DMS153 treated with DMSO at 0.1 percent for 48 hours (cell line): ENCODE results near the gene LIPI.
"Not testable (repeated sequence)": the region's sequence is repeated elsewhere in the genome, so short reads cannot be mapped to it uniquely, and the experiment has no call there.

Source experiments
- DNase-seq: peaks from one replicate; lab custom pipeline; 2025; ENCODE audit not compliant: unreplicated experiment; lab: John Stamatoyannopoulos, UW

LIPI gene

DNA sequence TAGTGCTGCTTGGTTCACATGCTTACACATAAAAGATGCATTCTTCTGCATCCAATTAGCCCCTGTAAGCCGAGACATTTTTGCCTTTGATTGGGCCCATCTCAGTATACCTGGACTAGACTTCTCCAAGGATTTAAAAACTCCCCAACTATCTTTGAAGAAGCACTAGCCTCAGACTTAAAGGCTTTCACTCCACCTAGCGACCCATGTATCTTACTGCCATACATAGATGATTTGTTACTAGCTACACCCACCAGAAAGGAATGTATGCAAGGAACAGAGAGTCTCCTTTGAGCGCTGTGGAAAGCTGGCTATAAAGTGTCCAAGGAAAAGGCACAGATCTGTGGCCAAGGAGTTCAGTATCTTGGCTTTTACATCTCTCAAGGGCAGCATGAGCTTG lies 91.7 kb downstream of the LIPI start:
- DNase-seq: no peak

DNA sequence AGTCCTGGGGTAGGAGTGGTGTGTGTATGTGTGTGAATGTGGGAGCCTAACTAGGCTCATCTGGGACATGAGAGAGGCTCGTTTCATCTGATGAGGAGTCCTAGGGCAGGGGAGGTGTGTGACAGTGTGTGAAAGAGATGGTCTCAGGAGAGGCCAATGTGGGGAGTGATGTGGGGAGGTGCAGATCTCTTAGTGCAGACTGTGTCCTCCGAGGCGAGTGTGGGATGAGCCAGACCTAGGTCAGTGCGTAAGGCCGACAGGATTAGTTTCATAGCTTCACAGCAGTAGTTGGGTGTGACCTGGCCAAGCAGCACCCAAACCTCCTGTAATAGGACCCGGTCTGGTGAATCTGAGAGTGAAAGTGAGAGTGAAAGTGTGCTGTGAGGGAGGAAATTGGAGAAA lies 94.7 kb downstream of the LIPI start:
- no peak for DNase-seq

DNA sequence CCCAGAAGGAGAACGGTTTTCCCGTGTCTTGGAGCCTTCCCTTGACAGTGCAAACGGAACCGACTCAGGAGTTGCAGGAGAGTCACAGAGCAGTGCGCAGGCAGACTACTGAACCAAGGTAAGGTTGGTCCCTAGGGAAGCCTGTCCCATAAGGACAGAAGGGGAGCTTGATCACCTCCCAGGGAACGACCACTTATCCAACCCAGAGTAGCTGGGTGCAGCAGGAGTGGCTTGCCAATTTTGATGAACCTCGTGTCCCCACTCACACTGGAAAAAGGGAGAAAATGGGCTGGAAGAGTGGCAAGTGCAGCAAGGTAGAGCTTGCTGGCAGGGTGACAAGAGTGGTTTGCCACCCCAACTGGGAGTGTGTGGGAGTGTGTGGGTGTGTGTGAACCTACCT lies 95.1 kb downstream of the LIPI start:
- DNase-seq: no peak

DNA sequence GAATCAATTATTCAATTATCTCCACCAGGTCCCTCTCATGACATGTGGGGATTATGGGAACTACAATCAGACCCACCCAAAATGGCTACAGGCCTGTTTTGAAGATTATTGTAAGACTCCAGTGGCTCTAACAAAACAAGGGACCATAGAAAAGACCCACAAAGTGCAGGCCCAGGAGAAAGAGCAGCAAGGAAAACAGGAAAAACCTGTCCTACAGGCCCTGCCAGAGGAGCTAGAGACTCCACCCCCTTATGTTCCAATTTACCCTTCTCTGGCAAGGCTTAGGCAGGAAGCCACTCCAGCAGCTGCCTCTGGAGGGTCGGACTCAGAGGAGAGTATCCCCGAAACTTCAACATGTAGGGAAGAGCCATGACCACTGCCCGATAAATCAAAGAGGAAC lies 96.5 kb downstream of the LIPI start:
- DNase-seq: peak; percentile 11

DNA sequence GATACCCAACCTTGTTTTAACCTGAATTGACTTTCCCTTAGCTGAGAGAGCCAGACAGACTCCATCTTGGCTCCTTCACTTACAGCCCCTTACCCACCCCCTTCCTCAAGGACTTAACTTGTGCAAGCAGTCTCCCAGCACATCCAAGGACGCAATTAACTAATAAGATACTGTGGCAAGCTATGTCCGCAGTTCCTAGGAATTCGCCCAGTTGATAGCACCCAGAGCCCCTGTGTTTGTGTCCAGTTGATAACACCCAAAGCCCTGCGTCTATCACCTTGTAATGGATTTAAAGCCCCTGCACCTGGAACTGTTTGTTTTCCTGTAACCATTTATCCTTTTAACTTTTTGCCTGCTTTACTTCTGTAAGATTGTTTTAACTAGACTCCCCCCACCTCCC lies 106.2 kb downstream of the LIPI start:
- not testable (repeated sequence) for DNase-seq

DNA sequence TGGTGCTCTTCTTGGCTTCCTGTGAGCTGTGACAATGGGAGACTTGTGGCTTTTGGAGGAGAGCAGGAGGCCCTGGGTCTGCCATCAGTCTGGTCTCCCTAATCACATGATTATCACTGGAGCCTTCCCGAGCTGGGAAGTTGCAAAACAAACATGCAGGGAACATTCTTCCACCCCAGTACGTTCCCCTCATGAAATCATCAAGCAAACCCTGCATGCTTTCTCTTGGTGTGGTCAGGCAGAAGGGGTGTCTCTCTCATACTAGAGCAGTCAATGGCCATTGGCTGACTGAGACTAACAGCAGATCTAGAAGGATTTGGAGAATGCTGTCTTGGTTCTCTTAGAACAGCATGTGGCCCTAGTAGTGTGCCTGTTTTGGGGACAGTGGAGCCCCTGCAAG lies 111.2 kb downstream of the LIPI start:
- DNase-seq: no peak

DNA sequence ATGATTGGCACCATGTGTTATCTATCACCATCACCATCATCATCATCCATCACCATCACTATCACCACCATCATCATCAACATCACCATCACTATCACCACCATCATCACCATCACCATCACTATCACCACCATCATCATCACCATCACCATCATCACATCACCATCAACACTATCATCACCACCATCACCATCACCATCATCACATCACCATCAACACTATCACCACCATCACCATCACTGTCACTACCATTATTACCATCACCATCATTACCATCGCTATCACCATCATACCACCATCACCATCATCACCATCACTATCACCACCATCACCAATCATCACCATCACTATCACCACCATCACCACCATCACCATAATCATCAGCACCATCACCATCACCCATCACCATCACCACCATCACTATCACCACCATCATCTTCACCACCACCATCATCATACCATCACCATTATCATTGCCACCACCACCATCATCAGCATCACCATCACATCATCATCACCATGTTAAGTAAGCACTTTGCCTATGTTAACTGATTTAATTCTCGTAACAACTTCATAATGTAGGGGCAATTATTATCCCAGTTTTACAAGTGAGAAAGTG lies 112.8 kb downstream of the LIPI start:
- no peak for DNase-seq

DNA sequence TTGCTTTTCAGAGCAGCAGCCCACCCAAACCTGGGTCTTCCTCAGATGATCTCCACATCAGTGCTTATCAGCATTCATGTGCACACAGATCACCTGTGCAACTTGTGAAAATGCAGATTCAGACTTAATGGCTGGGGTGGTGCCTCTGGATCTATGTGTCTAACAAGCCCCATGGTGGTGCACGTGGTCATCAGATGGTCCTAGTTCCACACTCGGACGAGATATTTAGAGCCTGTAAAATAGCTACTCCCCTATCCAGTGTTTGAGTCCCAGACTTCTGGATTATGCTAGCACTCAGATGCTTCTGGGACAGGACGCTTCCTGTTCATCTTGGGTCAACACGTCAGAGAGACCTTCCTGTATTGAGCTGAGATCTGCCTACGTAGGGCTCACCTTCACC lies 114.2 kb downstream of the LIPI start:
- no peak for DNase-seq

DNA sequence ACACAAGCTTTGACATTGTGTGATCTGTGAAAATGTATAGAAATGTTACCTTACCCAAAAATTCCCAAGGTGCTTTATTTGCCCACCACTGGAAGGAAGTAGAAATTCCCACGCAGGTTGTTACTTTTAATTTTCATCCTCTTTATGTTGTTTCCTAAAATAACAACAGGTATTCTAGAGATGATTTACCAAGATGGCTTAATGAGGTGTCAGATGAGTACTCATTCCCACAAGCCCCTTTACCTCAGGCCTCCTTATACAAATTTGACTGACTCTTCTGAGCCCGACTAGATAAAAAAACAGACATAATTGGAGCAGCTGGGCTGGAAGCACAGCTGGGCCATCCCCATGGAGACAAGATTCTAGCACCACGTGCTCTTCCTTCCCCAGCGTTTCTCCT lies 114.6 kb downstream of the LIPI start:
- DNase-seq: no peak

DNA sequence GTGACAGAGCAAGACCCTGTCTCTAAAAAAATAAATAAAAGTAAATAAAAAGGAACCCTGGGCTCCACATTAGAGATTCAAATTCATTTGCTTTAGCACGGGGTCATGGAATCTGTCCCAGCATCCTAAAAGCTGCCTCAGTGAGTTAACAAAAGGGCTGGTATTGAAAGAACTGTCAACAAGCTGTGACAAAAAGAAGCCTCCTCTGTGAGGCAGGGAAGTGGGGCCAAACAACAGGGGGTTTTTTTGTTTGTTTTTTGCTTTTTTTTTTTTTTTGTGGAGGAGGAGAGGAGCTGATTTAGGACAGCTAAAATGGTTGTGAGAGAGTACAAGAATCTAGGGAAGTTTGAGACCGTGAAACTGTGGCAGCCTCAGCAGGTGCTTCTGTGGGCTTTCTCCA lies 115.7 kb downstream of the LIPI start:
- no peak for DNase-seq

DNA sequence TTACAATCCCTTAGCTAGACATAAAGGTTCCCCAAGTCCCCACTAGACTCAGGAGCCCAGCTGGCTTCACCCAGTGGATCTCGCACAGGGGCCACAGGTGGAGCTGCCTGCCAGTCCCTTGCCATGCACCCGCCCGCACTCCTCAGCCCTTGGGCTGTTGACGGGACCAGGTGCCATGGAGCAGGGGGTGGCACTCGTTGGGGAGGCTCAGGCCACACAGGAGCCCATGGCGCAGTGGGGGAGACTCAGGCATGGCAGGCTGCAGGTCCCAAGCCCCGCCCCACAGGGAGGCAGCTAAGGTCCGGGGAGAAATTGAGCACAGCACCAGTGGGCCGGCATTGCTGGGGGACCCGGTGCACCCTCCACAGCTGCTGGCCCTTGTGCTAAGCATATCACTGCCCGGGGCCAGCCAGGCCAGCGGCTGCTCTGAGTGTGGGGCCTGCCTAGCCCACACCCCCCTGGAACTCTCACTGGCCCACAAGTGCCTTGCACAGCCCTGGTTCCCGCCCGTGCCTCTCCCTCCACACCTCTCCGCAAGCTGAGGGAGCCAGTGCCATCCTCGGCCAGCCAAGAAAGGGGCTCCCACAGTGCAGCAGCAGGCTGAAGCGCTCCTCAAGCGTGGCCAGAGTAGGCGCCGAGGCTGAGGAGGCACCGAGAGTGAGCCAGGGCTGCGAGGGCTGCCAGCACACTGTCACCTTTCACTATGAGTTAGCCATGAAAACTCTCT lies 117.8 kb downstream of the LIPI start:
- no peak for DNase-seq

DNA sequence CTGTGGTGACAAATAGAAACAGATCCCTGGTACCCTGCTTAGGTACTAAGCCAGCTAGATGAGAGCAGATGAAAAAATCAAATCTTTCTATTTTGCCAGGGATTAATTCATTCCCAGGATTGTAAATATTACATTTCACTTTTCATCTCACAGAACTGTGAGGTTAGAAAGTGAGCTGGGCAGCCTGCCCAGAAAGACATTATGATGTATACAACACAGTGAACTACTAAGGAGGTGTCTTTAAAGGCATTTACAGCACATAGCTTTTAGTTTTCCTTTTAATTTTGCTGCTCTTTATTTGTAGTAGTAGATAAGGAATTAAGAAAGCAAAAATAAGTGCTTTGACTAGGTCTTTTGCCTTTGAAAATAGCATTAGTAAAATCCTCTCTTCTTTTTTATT lies 120.6 kb downstream of the LIPI start:
- not testable (repeated sequence) for DNase-seq

DNA sequence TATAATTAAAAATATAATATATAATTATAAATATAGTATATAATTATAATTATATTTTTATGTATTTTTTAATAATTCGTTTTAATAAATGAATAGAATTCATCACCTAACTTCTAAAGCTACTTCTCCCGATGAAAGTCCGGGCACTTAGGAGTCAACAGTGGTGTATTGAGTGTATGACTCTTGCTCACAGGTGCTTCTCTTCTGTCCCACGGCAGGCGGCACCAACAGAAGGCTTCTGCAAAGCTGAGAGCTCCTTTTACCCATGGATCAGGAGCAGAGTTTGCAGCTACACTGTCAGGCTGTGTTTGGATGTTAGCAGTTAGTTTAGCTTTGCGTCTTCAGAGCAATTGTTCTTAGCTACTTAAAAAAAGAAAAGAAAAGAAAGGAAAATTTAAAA lies 122.4 kb downstream of the LIPI start:
- DNase-seq: no peak

DNA sequence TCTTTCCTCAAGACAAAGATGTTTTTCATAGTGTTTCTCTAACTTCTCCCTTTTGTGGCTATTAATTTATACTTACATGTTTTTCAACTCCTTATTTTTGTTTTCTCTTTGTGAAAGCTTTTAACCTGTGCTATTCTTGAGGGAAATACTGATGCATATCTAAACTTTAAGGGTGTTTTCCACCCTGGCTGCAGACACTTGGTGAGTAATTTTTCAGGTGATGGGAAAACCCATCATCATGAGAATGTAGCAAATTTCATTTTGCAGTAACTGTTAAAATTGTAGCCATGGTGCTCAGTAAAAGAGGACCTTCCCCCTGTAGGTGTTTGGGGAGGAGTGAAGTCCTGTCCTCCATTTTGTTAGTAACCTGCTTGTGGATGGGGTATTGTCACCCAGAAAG lies 124.2 kb downstream of the LIPI start:
- DNase-seq: no peak

DNA sequence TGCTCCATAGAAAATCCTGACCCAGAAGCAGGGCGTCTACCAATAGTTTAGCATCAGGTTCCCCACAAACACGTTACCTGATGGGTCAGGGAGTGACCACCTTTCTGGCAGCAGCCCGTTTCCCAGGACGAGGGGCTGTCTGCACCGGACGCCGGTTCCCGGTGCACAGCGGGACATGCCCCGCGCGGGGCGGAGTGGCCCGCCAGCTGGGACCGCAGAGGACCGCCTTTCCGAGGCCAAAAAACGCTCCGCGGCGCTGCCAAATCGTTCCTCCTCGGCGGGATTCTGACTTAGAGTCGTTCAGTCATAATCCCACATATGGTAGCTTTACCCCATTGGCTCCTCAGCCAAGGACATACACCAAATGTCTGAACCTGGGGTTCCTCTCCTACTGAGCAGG lies 126.1 kb downstream of the LIPI start:
- no peak for DNase-seq

DNA sequence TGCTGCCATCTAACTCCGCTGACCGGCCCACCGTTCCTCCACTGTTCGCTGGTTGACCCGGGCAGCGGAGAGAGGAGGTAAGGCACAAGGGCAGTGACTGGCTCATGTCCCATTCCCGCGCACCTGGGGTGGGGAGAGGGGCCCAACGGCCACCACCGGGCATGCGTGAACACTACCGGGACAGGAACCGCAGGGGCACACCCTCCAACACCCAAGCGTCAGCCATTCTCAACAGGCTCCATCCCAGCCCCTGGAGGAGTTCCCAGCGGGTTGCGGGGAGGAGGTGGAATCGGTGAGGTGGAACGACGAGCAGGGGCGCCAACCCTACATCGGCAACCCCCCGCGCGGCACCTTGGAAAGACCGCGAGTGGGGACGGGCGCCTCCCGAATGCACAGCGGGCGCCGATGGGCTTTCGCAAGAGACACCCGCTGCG lies 126.7 kb downstream of the LIPI start:
- DNase-seq: no peak

DNA sequence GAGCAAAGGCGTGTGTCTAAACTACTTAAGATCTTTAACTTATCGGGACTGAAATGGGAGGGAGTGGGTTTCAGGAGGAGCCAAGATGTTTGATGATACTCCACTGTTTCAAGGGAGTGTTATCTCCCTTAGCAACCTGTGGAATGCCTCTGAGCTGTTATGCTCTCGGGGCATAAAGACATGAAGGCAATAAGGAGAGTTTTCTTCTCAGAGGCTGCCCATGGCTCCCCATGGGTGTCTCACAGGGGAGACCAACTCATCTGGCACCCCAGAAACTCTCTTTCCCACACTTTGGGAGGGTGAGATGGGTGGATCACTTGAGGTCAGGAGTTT lies 130.0 kb downstream of the LIPI start:
- no peak for DNase-seq

DNA sequence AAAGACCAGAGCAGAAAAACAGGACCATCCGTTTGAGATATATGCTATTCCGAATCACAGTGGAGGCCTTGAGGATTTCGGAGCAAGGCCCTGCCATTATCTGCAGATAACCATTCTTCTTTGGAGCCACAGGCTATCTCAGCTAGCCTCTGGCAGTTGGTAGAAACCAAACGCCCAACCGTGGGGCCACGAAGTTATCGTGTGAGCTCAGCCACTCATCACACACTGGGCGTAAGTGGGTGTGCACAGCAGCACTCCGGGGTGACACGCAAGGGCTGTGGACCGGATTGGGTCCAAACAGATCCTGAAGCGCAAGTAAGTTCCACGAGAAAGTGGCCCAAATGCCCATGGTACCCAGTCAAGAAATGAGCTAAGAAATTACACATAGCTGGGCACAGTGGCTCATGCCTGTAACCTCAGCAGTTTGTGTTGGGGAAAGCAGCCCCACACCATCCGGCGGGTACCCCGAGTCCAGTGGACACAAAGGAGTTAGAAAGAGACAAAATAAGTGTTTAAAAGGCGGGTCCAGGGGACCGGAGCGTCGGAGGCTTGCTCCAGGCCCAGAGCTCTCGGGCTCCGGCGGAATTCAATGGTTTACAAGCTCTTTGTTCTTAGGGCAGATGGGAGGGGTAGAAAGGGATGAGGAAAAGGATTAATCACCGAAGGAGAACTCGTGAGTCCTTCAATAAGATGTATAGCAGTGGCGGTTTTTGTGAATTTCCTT lies 130.6 kb downstream of the LIPI start:
- no peak for DNase-seq

DNA sequence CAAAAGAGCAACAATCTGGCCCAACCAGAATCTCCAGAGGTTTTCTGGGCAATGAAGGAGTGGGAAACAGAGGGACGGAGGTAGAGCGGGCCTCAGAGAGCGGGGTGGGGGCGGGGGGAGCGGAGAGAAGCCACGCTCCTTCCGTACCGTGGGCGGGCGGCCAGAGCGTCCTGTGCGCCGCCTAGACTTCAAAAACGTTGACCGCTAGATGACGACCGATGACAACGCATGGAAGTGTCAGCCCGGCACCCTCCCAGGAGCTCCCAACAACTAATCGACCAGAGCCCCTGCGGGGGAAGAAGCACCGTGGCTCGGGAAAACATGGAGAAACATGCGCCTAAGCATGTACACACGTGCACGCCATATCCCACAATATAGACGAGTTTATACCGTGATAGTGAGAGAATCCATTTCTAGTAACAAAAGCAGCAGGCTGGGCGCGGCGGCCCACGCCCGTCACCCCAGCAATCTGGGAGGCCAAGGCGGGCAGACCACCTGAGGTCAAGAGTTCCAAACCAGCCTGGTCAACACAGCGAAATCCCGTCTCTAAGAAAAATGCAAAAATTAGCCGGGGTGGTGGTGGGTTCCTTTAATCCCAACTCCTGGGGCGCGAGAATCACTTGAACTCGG lies 131.9 kb downstream of the LIPI start:
- no peak for DNase-seq

DNA sequence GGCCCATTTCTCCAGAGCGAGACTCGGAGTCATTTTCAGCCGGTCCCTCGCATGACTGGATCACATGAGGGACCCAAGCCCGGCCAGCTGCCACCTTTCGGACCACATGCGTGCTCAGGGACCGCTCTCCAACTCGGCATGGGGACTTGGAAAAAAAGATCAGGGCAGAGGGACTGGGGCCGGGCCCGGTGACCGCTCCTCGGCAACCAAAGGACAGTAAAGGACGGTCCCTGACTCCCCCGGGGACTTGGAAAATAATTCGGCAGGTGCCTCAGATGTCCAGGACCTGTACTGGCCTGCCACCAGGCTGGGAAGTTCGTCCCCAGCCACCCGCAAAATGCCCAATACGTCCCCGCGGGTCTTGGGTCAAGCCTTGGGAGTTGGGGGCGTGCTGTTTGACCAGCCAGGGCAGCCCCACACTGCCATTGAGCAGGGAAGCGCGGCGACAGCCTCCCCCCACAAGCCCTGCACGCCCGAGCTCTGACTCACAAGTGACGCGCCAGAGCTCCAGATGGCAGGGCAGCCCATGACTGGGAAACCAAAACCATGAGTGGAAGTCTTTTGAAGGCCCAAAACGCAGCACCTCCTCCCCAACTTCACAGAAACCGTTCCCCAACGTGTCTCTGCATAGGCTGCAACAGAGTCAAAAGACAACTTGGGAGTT lies 134.5 kb downstream of the LIPI start:
- DNase-seq: no peak

DNA sequence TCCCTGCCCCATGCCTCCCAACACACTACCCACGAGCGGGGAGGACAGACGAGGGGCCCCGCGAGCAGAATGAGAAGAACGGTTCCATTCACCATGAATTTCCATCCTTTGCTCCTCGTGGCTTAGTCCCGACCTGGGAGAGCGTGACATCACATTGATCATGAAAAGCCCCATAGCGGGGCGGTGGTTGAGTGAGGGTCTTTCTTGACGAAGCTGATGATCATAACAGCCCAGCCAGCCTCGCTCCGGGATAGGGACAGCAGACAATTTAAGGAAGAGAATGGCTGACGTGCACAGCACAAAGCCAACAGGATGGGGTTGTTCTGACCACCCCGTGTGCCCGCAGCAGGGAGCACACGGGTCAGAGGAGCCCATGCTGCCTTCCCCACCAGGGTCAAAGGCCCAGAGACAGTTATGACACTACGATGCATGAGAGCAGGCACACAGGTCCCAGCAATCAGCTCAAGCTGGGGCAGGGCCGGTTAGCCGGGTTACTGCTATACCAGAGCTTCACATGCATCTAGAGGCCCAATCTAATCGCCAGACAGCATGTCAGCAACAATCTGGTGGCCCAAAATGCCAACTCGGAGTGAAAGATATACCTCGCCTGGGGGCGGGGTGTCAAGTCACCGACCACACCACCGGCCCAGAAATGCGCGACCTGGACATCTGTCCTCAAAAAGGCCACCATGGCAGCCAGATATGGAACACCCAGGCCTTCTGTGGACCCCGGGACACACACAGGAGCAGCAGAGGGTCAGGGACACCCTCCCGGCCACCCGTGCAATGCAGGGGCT lies 135.2 kb downstream of the LIPI start:
- no peak for DNase-seq
